AG04450 (cell line): ENCODE results near the gene TACSTD2. TPM values are rescaled to one million over a fixed set of nuclear protein-coding genes. Genes with fewer than 3 reads are reported as not detected.
"Not testable (repeated sequence)": the region's sequence is repeated elsewhere in the genome, so short reads cannot be mapped to it uniquely, and the experiment has no call there.

Experiments
- CTCF ChIA-PET: fragments of 300-600, 350-600 bp; formaldehyde crosslinking; extraction: SDS; loops from one replicate; lab custom pipeline; 2022; ENCODE audit warnings: antibody characterized with exemption, inconsistent platforms; lab: Charles Lee
- POLR2A ChIA-PET: fragments of 350-600 bp; formaldehyde crosslinking; extraction: SDS; loops from one replicate; lab custom pipeline; 2021; ENCODE audit warnings: antibody characterized with exemption, inconsistent platforms; lab: Yijun Ruan, JAX
- DNase-seq: peaks from one replicate; pipeline ENCODE4 v3.0.0-alpha.2; 2011; ENCODE audit warnings: low read depth, low spot score
- H3K27ac ChIP-seq: one replicate; pipeline ENCODE4 v1.5.1; 2012; ENCODE audit warnings: low read depth, low read length, control low read depth
- H3K27me3 ChIP-seq: one replicate; pipeline ENCODE4 v1.6.0; 2012; ENCODE audit warnings: low read length; ENCODE audit not compliant: control insufficient read depth, insufficient read depth
- H3K4me3 ChIP-seq: 2 replicates; pipeline ENCODE4 v1.5.1; 2011; ENCODE audit warnings: mild to moderate bottlenecking, low read depth, low read length, control low read depth
- H3K9me3 ChIP-seq: 2 replicates; pipeline ENCODE4 v1.5.1; 2012; ENCODE audit warnings: low read length; ENCODE audit not compliant: control insufficient read depth, insufficient read depth
- CTCF ChIP-seq: IDR thresholded peaks from 2 replicates; pipeline ENCODE4 v1.5.1; 2011; ENCODE audit warnings: low read depth, low read length, control low read depth, inconsistent platforms
- polyA plus RNA-seq: library from polyadenylated mRNA; depleted of rRNA; stranded (reverse); fragments of >200 nt; gene quantifications from 2 replicates; pipeline ENCODE4 v1.2.3, GENCODE V29; 2011

Gene TACSTD2
- polyA plus RNA-seq, 1 experiment = 0.07 TPM

DNA sequence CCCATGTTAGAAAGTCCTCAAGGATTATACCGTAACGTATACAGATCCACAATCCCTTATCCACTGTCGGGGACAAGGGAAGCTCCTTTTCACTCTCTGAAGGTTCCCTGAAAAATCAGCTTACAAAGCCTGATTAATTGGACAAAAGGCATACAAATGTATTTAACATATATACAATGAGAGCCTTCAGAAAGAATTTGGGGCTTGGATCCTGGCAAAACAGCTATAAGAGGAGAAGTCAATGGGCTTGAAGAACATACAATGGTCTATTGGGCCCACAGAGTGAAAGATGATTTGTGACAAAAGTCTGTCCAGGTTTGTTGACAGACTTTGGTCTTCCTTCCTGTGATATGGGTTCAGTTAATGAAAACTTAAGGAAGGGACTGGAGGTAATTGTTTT, 10.7 kb downstream of the TACSTD2 start:
- no peak for DNase-seq
- POLR2A ChIA-PET = interaction anchor here (0.7 kb wide), 1 partner anchor 1715 kb away, joined by 3 read pairs; no protein-coding TSS in a partner anchor
- CTCF ChIA-PET = interaction anchor here (0.6 to 3.3 kb wide), 2 partner anchors 22 to 86 kb away, joined by 3 to 9 read pairs; no protein-coding TSS in a partner anchor
- no peak for TF ChIP-seq CTCF
- Histone ChIP-seq H3K4me3 (no peak overlapping the region), H3K27me3 (peaks cover 37% of the 10 kb centered on the region), H3K27ac (no peak overlapping the region), H3K9me3 (no peaks in the 10 kb centered on the region)

GRCh38 chr1:58563715-58564114, 13.3 kb downstream of the TACSTD2 start:
- H3K9me3 ChIP-seq, POLR2A ChIA-PET, CTCF ChIA-PET, H3K4me3 ChIP-seq, DNase-seq, H3K27ac ChIP-seq: not testable (repeated sequence)
- H3K27me3 ChIP-seq = peaks cover 36% of the 10 kb centered on the region

DNA sequence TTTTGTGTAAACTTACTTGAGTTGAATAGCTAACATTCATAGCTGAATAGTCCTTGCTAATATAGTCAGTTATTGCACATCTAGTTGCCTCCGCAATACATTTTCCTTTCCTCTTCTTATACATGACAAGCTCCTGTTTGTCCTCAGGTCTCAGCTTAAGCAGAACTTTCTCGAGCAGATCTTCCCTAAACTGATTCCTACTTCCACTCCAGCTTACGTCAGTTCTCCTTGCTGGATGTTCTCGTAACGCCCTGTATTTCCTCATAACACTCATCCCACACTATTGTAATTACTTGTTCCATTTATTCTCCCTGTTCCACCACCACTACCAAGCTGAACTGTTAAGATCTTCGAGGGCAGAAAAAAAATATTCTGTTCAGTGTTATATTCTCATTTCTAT, 15.4 kb downstream of the TACSTD2 start:
- no peak for TF ChIP-seq CTCF
- Histone ChIP-seq H3K4me3 (no peak overlapping the region), H3K27ac (no peak overlapping the region), H3K9me3 (no peaks in the 10 kb centered on the region), H3K27me3 (peaks cover 29% of the 10 kb centered on the region)
- POLR2A ChIA-PET = no interaction called here
- no peak for DNase-seq
- CTCF ChIA-PET = interaction anchor here (1.0 to 1.2 kb wide), 2 partner anchors 14 to 91 kb away, joined by 3 to 7 read pairs; no protein-coding TSS in a partner anchor

DNA sequence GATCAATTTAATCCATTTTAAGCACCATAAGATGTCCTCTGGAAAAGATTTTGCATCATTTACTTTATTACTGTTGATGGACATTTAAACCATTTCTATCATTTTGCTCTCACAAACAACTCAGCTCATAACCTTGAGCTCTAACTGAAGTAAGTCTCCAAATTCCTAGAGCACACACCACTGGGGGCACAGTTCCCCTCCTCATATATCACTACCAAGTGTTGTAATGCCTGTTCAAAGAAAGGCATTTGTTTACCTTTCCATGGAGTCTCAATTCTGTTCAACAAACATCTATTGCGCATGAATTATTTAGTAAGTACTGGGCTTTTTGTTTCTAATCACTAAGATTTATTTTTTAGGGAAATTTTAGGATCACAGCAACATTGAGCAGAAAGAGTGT, 21.7 kb downstream of the TACSTD2 start:
- Histone ChIP-seq H3K27ac (no peak overlapping the region), H3K9me3 (no peaks in the 10 kb centered on the region), H3K27me3 (peaks cover 15% of the 10 kb centered on the region), H3K4me3 (no peak overlapping the region)
- no peak for TF ChIP-seq CTCF
- DNase-seq = no peak
- ChIA-PET POLR2A (no interaction called here), CTCF (interaction anchor here (1.4 kb wide), 1 partner anchor 9 kb away, joined by 3 read pairs; the partner anchor contains the start of gene OMA1)

DNA sequence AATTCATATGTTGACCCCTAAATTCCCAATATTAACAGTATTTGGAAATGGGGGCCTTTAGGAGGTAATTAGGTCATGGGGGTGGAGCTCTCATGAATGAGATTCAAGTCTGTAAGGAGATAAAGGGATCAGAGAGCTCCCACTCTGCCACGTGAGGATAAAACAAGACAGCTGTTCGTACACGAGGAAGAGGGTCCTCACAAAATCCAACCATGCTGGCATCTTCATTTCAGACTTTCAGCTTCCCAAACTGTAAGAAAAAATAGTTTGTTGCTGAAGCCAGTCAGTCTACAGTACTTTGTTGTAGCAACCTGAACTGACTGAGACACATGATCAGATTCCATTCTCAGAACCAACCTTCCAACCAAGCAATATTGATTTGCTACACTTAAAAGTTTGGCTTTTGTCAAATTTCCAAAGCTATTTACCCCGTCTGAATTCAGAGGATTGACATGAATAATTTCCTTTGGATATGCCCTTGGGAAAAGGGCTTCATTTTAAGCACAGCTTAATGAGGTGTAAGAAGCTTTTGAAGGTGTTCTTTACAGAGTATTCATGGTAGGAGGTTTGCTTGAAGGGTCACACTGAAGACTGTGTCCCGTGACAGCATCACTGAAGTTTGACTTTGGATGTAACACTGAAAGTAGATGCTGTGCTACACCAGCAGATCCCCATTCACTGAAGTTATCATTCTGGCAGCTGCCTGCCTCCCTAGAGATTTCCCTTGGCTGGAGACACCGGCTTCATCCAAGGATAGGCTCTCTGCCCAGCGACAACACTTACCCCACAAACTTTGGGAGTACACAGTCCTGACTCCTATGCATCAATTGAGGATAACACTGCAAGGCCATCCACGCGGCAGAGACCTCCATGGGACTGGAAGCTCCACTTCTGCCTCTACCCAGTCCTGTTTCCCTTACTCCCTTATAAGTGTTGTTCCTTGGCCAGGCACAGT, 25.6 kb downstream of the TACSTD2 start:
- Histone ChIP-seq H3K27ac (no peak overlapping the region), H3K27me3 (peaks cover 22% of the 10 kb centered on the region), H3K4me3 (no peak overlapping the region), H3K9me3 (no peaks in the 10 kb centered on the region)
- no peak for DNase-seq
- CTCF ChIA-PET = interaction anchor here (0.5 to 2.0 kb wide), 5 partner anchors 11 to 100 kb away, joined by 3 to 9 read pairs (median 3); no protein-coding TSS in a partner anchor
- POLR2A ChIA-PET = no interaction called here
- no peak for TF ChIP-seq CTCF

DNA sequence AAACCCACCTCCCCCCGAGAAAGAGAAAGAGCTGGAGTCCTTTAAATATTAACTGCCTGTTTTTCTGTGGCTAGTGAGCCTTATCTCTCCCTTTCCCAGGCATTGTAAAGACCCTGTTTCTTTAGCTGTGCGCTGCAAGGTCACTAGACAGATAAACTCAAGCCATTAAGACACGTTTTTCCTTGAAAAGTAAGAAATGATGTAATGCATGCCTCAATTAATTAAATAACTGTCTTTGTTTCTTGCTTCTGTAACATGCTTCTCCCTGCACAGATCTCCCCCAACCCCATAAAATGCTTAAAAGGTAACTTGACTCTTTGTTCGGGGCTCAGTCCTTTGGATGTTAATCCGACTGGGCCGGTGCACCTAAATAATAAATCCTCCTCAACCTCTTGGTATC, 27.8 kb downstream of the TACSTD2 start:
- DNase-seq, H3K9me3 ChIP-seq, H3K4me3 ChIP-seq, POLR2A ChIA-PET, H3K27ac ChIP-seq: not testable (repeated sequence)
- peaks cover 22% of the 10 kb centered on the region for H3K27me3 ChIP-seq
- CTCF ChIA-PET = interaction anchor here (1.2 to 6.1 kb wide), 3 partner anchors 23 to 35 kb away, joined by 3 to 75 read pairs (median 39); no protein-coding TSS in a partner anchor
